Cardiac muscle cell (in vitro differentiated cells and primary cell): ENCODE measurements around the gene CCL3. TPM values are rescaled to one million over a fixed set of nuclear protein-coding genes. Genes with fewer than 3 reads are reported as not detected.
"Not testable (repeated sequence)": the region's sequence is repeated elsewhere in the genome, so short reads cannot be mapped to it uniquely, and the experiment has no call there.

Experiments
- DNase-seq, 2 donors: peaks; one replicate each; pipeline versions ENCODE4 v3.0.0 to v3.0.0-alpha.2; 2010 to 2017; ENCODE audit warnings: low read depth in 1 of 2, low spot score in 1 of 2
- H3K27ac ChIP-seq: fragments of 200-600 bp; sonication (generic); 2 replicates; pipeline ENCODE4 v1.5.1; 2016
- H3K27me3 ChIP-seq: fragments of 200-600 bp; sonication (generic); 2 replicates; pipeline ENCODE4 v1.6.0; 2016; ENCODE audit warnings: control low read depth
- H3K36me3 ChIP-seq: fragments of 200-600 bp; sonication (generic); 2 replicates; pipeline ENCODE4 v1.5.1; 2016; ENCODE audit warnings: control low read depth
- H3K4me1 ChIP-seq: fragments of 200-600 bp; sonication (generic); 2 replicates; pipeline ENCODE4 v1.8.1; 2017; ENCODE audit warnings: low read depth, mild to moderate bottlenecking, mixed run types
- H3K4me3 ChIP-seq: fragments of 200-600 bp; sonication (generic); 2 replicates; pipeline ENCODE4 v1.5.1; 2016; ENCODE audit warnings: mild to moderate bottlenecking
- H3K9me3 ChIP-seq: fragments of 200-600 bp; sonication (generic); 2 replicates; pipeline ENCODE4 v1.5.1; 2017; ENCODE audit warnings: low read depth, mild to moderate bottlenecking, control low read depth
- CTCF ChIP-seq: IDR thresholded peaks from 2 replicates; pipeline ENCODE4 v1.5.1; 2012; ENCODE audit warnings: low read depth, mild to moderate bottlenecking, low read length
- polyA plus RNA-seq: library from polyadenylated mRNA; unstranded; fragments of >200 nt; fragmentation: Nextera tagmentation; extraction: Ambion mirVana; gene quantifications from 2 replicates; pipeline ENCODE4 v1.2.1, GENCODE V29; 2016
- total RNA-seq: library from RNA; depleted of rRNA; stranded (reverse); fragments of >200 nt; gene quantifications from 2 replicates; pipeline ENCODE4 v1.2.3, GENCODE V29; 2016

Gene CCL3
- total and polyA plus RNA-seq, 2 experiments from 2014 or later, result not detected

GRCh38 chr17:36128411-36128978 is 38.6 kb upstream of the CCL3 start:
- peaks cover 22% of the 10 kb centered on the region for H3K4me1 ChIP-seq
- H3K36me3 ChIP-seq, result no peaks in the 10 kb centered on the region
- no peak for TF ChIP-seq CTCF
- no peak overlapping the region for H3K4me3 ChIP-seq
- H3K9me3 ChIP-seq, result no peaks in the 10 kb centered on the region
- H3K27ac ChIP-seq, result no peak overlapping the region
- H3K27me3 ChIP-seq, result peaks cover 5% of the 10 kb centered on the region
- no peak for DNase-seq

GRCh38 chr17:36127911-36128310 is 38.0 kb upstream of the CCL3 start:
- Histone ChIP-seq H3K4me3 (no peak overlapping the region), H3K27me3 (peaks cover 6% of the 10 kb centered on the region), H3K27ac (no peak overlapping the region), H3K9me3 (no peaks in the 10 kb centered on the region), H3K36me3 (no peaks in the 10 kb centered on the region), H3K4me1 (peaks cover 16% of the 10 kb centered on the region)
- no peak for TF ChIP-seq CTCF
- no peak for DNase-seq

- DNase-seq, result no peak
- no peak for TF ChIP-seq CTCF
- H3K4me3 ChIP-seq, result no peak overlapping the region
- H3K4me1 ChIP-seq, result peaks cover 11% of the 10 kb centered on the region
- peaks cover 8% of the 10 kb centered on the region for H3K27me3 ChIP-seq
- no peak overlapping the region for H3K27ac ChIP-seq
- no peaks in the 10 kb centered on the region for H3K36me3 ChIP-seq
- H3K9me3 ChIP-seq, result no peaks in the 10 kb centered on the region
Observed at GRCh38 chr17:36127199-36127893, 37.4 kb upstream of the CCL3 start.

- no peak for TF ChIP-seq CTCF
- DNase-seq, result no peak
- no peak overlapping the region for H3K27ac ChIP-seq
- H3K36me3 ChIP-seq, result no peaks in the 10 kb centered on the region
- no peaks in the 10 kb centered on the region for H3K9me3 ChIP-seq
- H3K27me3 ChIP-seq, result peaks cover 7% of the 10 kb centered on the region
- H3K4me3 ChIP-seq, result no peak overlapping the region
- peaks cover 2% of the 10 kb centered on the region for H3K4me1 ChIP-seq
Observed at GRCh38 chr17:36124879-36125824, 35.2 kb upstream of the CCL3 start.

- TF ChIP-seq CTCF, result no peak
- no peak for DNase-seq
- Histone ChIP-seq H3K4me1 (peaks cover 3% of the 10 kb centered on the region), H3K27me3 (peaks cover 3% of the 10 kb centered on the region), H3K27ac (no peak overlapping the region), H3K4me3 (no peak overlapping the region), H3K36me3 (no peaks in the 10 kb centered on the region), H3K9me3 (no peaks in the 10 kb centered on the region)
Observed at GRCh38 chr17:36123431-36123830, 33.5 kb upstream of the CCL3 start.

- not testable (repeated sequence) for H3K27me3 ChIP-seq, H3K9me3 ChIP-seq, DNase-seq, H3K36me3 ChIP-seq, H3K4me1 ChIP-seq, H3K4me3 ChIP-seq, H3K27ac ChIP-seq
Observed at GRCh38 chr17:36121099-36121498, 31.2 kb upstream of the CCL3 start.
